Neural progenitor cell (in vitro differentiated cells): ENCODE measurements around the gene RALGAPA2. TPM values are rescaled to one million over a fixed set of nuclear protein-coding genes. Genes with fewer than 3 reads are reported as not detected.

Experiments used
- DNase-seq: peaks from one replicate; pipeline ENCODE4 v3.0.0-alpha.2; 2016; ENCODE audit warnings: low spot score
- H2AFZ ChIP-seq: fragments of 200-600 bp; sonication (generic); replicated peaks from 2 replicates; pipeline ENCODE4 v1.6.1; 2016; ENCODE audit warnings: antibody characterized with exemption
- H3F3A ChIP-seq: fragments of 200-600 bp; sonication (generic); 2 replicates; pipeline ENCODE4 v1.6.1; 2016; ENCODE audit warnings: antibody characterized with exemption, low read depth
- H3K27ac ChIP-seq: fragments of 200-600 bp; sonication (generic); 2 replicates; pipeline ENCODE4 v1.5.1; 2016; ENCODE audit warnings: mild to moderate bottlenecking
- H3K27me3 ChIP-seq: fragments of 200-600 bp; sonication (generic); 2 replicates; pipeline ENCODE4 v1.6.1; 2016; ENCODE audit warnings: mild to moderate bottlenecking, moderate library complexity
- H3K36me3 ChIP-seq: fragments of 200-600 bp; sonication (generic); 2 replicates; pipeline ENCODE4 v1.5.1; 2016
- H3K4me1 ChIP-seq: fragments of 200-600 bp; sonication (generic); 2 replicates; pipeline ENCODE4 v1.6.1; 2016; ENCODE audit warnings: mixed run types
- H3K4me2 ChIP-seq: fragments of 200-600 bp; sonication (generic); 2 replicates; pipeline ENCODE4 v1.6.1; 2016
- H3K4me3 ChIP-seq: fragments of 200-600 bp; sonication (generic); 2 replicates; pipeline ENCODE4 v1.5.1; 2016
- H3K79me2 ChIP-seq: fragments of 200-600 bp; sonication (generic); 2 replicates; pipeline ENCODE4 v1.6.1; 2016; ENCODE audit warnings: low read depth
- H3K9ac ChIP-seq: fragments of 200-600 bp; sonication (generic); 2 replicates; pipeline ENCODE4 v1.6.1; 2016
- H3K9me3 ChIP-seq: fragments of 200-600 bp; sonication (generic); 2 replicates; pipeline ENCODE4 v1.5.1; 2016; ENCODE audit warnings: low read depth
- H4K20me1 ChIP-seq: fragments of 200-600 bp; sonication (generic); 2 replicates; pipeline ENCODE4 v1.6.1; 2016; ENCODE audit warnings: low read depth
- H3K27ac Mint-ChIP-seq: 3 replicates; pipeline ENCODE4 v1.8.0; 2021; ENCODE audit warnings: mixed read lengths
- H3K27me3 Mint-ChIP-seq: 2 replicates; pipeline ENCODE4 v1.8.0; 2022; ENCODE audit warnings: low read depth, mild to moderate bottlenecking, inconsistent platforms, moderate library complexity, mixed read lengths; ENCODE audit not compliant: insufficient read depth
- H3K36me3 Mint-ChIP-seq: 3 replicates; pipeline ENCODE4 v1.8.0; 2021; ENCODE audit warnings: mixed read lengths
- H3K4me1 Mint-ChIP-seq: 3 replicates; pipeline ENCODE4 v1.8.0; 2021; ENCODE audit warnings: mixed read lengths
- H3K4me3 Mint-ChIP-seq: 3 replicates; pipeline ENCODE4 v1.8.0; 2021; ENCODE audit warnings: mild to moderate bottlenecking, moderate library complexity, mixed read lengths
- H3K9me3 Mint-ChIP-seq: 3 replicates; pipeline ENCODE4 v1.8.0; 2020; ENCODE audit warnings: mixed read lengths
- CTCF ChIP-seq: fragments of 200-600 bp; sonication (generic); IDR thresholded peaks from 2 replicates; pipeline ENCODE4 v1.5.1; 2017; ENCODE audit warnings: antibody characterized with exemption, mild to moderate bottlenecking
- EZH2 ChIP-seq: fragments of 200-600 bp; sonication (generic); IDR thresholded peaks from 2 replicates; pipeline ENCODE4 v1.6.1; 2017; ENCODE audit warnings: antibody characterized with exemption, mild to moderate bottlenecking, moderate library complexity
- EZH2phosphoT487 ChIP-seq: fragments of 200-600 bp; sonication (generic); IDR thresholded peaks from 2 replicates; pipeline ENCODE4 v1.6.1; 2017; ENCODE audit warnings: antibody characterized with exemption
- total RNA-seq: library from RNA; depleted of rRNA; stranded (reverse); fragments of >200 nt; gene quantifications from 2 replicates; pipeline ENCODE4 v1.2.3, GENCODE V29; 2015; ENCODE audit warnings: low replicate concordance

RALGAPA2 gene
- total RNA-seq, 1 donor from 2014 or later, result 25.9 TPM

- Histone ChIP-seq H4K20me1 (no peaks in the 10 kb centered on the region), H3K36me3 (no peaks in the 10 kb centered on the region), H3K27ac (no peak overlapping the region), H2AFZ (no peak overlapping the region), H3K4me1 (peaks cover 22% of the 10 kb centered on the region), H3K79me2 (no peaks in the 10 kb centered on the region), H3K9ac (no peak overlapping the region), H3K9me3 (no peaks in the 10 kb centered on the region), H3K4me2 (no peak overlapping the region), H3K4me3 (no peak overlapping the region), H3F3A (no peaks in the 10 kb centered on the region), H3K27me3 (no peaks in the 10 kb centered on the region)
- DNase-seq, result no peak
- Mint-ChIP-seq H3K27me3 (peaks cover 4% of the 10 kb centered on the region), H3K9me3 (peaks cover 10% of the 10 kb centered on the region), H3K4me3 (no peak overlapping the region), H3K27ac (no peak overlapping the region), H3K4me1 (peaks cover 19% of the 10 kb centered on the region), H3K36me3 (peaks cover 12% of the 10 kb centered on the region)
- TF ChIP-seq EZH2 (no peak), EZH2phosphoT487 (no peak), CTCF (no peak)
Measured at GRCh38 chr20:20476504-20476903, 235.9 kb downstream of the RALGAPA2 start.

GRCh38 chr20:20473657-20474056, 238.8 kb downstream of the RALGAPA2 start:
- Histone ChIP-seq H3K36me3 (no peaks in the 10 kb centered on the region), H3K4me1 (peaks cover 40% of the 10 kb centered on the region), H3K79me2 (no peaks in the 10 kb centered on the region), H3K4me3 (no peak overlapping the region), H3K9ac (no peak overlapping the region), H3F3A (no peaks in the 10 kb centered on the region), H4K20me1 (no peaks in the 10 kb centered on the region), H3K4me2 (no peak overlapping the region), H2AFZ (no peak overlapping the region), H3K27me3 (no peaks in the 10 kb centered on the region), H3K27ac (no peak overlapping the region), H3K9me3 (no peaks in the 10 kb centered on the region)
- DNase-seq, result no peak
- peaks cover 17% of the 10 kb centered on the region for H3K36me3 Mint-ChIP-seq
- no peak overlapping the region for H3K4me3 Mint-ChIP-seq
- H3K27me3 Mint-ChIP-seq, result peaks cover 4% of the 10 kb centered on the region
- H3K27ac Mint-ChIP-seq, result no peak overlapping the region
- TF ChIP-seq EZH2 (no peak), EZH2phosphoT487 (no peak), CTCF (no peak)
- peaks cover 10% of the 10 kb centered on the region for H3K9me3 Mint-ChIP-seq
- peaks cover 24% of the 10 kb centered on the region for H3K4me1 Mint-ChIP-seq

DNA sequence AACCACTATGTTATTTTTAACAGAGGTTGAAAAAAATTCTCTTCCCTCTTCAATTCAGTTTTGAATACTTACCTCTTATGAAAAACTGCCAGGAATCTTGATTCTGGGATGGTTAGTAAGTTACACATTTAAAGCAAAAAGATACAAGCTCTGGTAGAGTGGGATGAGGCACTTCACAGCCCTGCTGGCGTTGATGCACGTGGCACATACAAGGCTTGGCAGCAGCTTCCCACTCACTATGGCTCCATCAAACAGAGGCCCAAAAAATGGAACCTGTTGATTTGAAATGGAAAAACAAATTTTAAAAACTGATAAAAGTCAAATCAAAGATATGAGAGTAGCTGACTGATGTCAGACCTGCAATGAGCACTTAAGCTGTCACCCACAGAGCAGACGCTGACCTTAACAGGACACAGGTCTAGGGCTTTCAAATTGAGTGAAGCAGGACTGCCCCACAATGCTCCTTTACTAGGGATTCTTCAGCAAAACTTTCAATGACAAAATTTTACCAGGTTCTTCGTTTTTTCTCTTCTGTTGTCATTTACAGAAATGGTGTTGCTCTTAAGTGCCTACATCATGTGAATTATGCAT, 239.7 kb downstream of the RALGAPA2 start:
- H3K4me3 Mint-ChIP-seq, result no peak overlapping the region
- no peaks in the 10 kb centered on the region for H3K79me2 ChIP-seq
- no peak overlapping the region for H3K9ac ChIP-seq
- DNase-seq, result no peak
- H3K4me3 ChIP-seq, result no peak overlapping the region
- peaks cover 10% of the 10 kb centered on the region for H3K9me3 Mint-ChIP-seq
- no peaks in the 10 kb centered on the region for H4K20me1 ChIP-seq
- H3K4me2 ChIP-seq, result no peak overlapping the region
- H3K27ac ChIP-seq, result no peak overlapping the region
- peaks cover 4% of the 10 kb centered on the region for H3K27me3 Mint-ChIP-seq
- TF ChIP-seq CTCF (no peak), EZH2phosphoT487 (no peak), EZH2 (no peak)
- no peaks in the 10 kb centered on the region for H3K36me3 ChIP-seq
- peaks cover 32% of the 10 kb centered on the region for H3K4me1 ChIP-seq
- no peaks in the 10 kb centered on the region for H3F3A ChIP-seq
- no peak overlapping the region for H3K27ac Mint-ChIP-seq
- no peaks in the 10 kb centered on the region for H3K9me3 ChIP-seq
- H3K4me1 Mint-ChIP-seq, result peaks cover 24% of the 10 kb centered on the region
- H3K36me3 Mint-ChIP-seq, result peaks cover 24% of the 10 kb centered on the region
- H2AFZ ChIP-seq, result no peak overlapping the region
- no peaks in the 10 kb centered on the region for H3K27me3 ChIP-seq
